Tongue (tissue), 2 donors: ENCODE data around the gene EXD3. TPM values are rescaled to one million over a fixed set of nuclear protein-coding genes. Genes with fewer than 3 reads are reported as not detected.
"Not testable (repeated sequence)": the region's sequence is repeated elsewhere in the genome, so short reads cannot be mapped to it uniquely, and the experiment has no call there.

Experiments
- DNase-seq: peaks from one replicate; pipeline ENCODE4 v3.0.0-alpha.2; 2015
- total RNA-seq: library from RNA; depleted of rRNA; stranded (reverse); fragments of >200 nt; gene quantifications from one replicate; pipeline ENCODE4 v1.2.3, GENCODE V29; 2014

Gene EXD3
- total RNA-seq, 1 donor from 2014 or later, result 19.9 TPM

DNA sequence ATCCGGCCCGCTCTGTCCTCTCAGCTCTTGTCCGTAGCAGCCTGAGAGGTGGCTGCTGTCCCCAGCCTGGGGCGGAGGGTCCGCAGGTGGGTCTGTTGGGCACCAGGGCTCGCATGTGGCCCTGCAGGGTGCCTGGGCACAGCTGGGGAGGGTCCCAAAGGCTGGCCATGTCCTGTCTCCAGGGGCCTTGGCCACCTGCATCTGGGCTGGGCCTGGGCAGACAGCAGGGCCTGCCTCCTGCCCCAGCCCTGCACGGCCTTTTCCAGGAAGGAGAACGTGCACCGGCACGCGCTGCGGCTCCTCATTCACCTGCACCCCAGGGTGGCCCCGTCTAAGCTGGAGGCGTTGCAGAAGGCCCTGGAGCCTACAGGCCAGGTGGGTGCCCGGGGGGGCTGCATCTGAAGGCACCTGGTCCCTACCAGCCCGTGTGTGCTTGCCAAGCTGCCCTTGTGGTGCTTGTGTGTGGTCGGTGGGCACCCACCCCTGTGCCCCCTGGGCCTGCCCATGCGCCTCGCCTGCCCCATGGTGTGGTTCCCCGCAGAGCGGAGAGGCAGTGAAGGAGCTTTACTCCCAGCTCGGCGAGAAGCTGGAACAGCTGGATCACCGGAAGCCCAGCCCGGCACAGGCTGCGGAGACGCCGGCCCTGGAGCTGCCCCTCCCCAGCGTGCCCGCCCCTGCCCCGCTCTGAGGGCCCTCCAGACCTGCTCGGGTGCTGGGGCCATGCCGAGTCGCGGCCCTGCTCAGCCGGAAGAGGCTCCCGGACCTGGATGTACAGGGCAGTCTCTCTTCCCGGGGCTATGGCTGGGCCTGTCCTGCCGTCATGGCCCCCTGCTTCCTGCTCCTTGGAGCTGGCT, 150.5 kb downstream of the EXD3 start:
- DNase-seq, result no peak

- no peak for DNase-seq
Observed at GRCh38 chr9:137271696-137272076, 151.3 kb downstream of the EXD3 start.

- DNase-seq, result no peak
Observed at GRCh38 chr9:137270929-137271695, 151.8 kb downstream of the EXD3 start.

- no peak for DNase-seq
Observed at GRCh38 chr9:137269231-137269772, 153.7 kb downstream of the EXD3 start.

DNA sequence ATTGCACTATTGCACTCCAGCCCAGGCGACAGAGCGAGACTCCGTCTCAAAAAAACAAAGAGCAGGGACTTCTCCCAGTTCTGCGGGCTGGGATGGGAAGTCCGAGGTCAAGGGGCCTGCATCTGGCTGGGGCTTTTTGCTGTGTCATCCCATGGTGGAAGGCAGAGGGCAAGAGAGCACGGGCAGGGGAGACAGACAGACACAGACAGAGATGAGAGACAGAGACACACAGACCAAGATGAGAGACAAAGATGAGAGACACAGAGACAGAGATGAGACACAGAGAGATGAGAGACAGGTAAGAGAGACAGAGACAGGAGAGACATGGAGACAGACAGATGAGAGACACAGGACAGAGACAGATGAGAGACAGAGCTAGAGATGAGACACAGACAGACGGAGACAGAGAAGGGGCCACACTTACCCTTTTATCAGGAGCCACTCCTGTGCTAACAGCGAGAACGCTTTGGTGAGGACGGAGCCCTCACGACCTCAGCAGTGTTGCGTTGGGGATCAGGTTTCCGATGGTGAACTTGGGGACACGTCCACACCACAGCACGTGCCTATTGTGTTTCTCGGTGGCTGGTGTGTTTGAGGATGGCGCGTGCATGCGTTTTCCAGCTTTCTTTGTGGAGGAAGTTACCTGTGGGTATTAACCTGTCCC, 154.3 kb downstream of the EXD3 start:
- no peak for DNase-seq

DNA sequence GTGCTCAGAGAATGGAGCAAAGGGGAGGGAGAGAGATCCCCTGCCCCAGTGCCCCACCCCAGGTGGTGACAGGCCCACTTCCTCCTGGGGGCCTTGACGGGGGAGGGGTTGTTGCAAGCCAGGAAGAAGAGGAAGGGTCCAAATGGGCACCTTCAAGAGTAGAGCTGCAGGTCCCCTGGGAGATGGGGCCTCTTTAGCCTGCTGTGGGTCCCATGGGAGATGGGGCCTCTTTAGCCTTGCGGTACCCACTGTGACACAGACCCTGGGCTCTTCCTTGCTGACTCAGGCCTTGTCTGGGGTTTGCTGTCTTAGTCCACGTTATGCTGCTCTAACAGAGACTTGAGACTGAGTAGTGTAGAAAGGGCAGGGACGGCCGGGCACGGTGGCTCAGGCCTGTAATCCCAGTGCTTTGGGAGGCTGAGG, 155.0 kb downstream of the EXD3 start:
- DNase-seq, result no peak

DNA sequence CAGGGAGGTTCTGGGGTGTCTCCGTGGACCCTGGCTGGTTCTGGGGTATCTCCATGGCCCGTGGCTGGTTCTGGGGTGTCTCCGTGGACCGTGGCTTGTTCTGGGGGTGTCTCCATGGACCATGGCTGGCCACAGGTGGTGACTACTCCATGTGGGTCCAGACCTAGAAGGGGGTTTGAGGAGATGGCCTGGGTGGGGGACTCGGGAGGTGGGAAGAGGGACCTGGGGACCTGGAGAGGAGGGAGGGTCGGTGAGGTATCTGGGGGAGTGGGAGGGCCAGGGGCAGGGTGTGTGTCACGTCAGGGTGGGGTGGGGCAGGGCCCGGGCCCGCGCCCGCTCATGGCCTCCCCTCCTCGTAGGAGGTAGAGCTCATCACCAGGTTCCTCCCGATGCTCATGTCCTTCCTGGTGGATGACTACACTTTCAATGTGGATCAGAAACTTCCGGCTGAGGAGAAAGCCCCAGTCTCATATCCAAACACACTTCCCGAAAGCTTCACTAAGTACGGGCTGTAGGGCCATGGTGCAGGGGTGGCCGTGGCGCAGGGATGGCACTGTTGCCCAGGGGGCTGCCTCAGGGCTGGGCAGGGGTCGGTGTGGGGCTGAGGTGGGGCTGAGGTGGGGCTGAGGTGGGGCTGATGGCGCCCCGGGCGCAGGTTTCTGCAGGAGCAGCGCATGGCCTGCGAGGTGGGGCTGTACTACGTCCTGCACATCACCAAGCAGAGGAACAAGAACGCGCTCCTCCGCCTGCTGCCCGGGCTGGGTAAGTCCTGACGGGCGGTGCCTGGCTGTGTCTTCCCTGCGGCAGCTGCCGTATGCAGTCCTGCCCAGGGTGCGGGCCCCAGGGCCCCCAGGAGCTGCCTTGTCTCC, 156.1 kb downstream of the EXD3 start:
- DNase-seq, result no peak

DNA sequence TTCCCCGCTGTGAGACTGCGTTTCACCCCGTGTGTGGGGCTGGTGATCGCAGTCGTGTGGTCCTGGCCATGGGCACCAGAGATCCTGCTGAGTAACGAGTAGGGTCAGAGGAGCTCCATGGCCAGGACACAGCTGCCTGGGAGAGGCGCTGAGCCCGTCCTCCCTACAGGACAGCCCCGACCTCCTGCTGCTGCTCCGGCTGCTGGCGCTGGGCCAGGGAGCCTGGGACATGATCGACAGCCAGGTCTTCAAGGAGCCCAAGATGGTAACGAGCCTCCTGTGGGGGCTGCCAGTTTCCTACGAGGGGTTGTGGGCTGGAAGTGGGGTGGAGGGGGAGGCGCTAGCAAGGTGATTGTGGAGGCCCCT, 156.8 kb downstream of the EXD3 start:
- DNase-seq, result no peak

GRCh38 chr9:137265496-137266161, 157.3 kb downstream of the EXD3 start:
- no peak for DNase-seq

GRCh38 chr9:137264067-137264466, 158.9 kb downstream of the EXD3 start:
- no peak for DNase-seq

DNA sequence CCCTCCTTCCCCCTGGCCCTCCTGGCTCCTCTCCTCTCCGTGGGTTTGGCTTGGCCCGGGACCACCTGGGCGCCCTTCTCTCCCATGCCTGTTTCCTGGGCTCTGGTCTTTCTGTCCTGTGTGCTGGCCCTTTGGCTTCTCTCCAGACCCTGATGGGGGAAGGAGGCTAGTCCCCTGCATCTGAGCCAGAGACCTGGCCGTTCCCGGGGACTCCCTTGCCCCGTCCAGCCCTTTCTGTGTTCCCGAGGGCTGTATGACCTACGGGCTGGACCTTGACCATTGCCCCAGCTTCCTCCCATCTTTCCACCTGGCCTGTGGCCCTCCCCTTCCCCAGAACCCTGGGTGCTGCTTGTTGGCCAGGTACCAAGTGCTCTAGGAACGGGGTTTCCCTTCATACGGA, 159.5 kb downstream of the EXD3 start:
- no peak for DNase-seq

DNA sequence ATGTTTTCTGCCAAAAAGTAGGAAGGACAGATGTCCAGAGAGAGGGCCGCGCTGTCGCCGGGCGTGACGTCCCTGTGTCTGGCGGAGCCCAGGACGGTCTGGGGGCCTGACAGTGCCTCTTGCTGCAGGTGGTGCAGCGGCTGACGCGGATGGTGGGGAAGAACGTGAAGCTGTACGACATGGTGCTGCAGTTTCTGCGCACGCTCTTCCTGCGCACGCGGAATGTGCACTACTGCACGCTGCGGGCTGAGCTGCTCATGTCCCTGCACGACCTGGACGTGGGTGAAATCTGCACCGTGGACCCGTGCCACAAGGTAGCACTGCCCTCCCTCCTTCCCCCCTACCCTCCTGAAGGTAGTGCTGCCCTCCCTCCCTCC, 160.1 kb downstream of the EXD3 start:
- no peak for DNase-seq

DNA sequence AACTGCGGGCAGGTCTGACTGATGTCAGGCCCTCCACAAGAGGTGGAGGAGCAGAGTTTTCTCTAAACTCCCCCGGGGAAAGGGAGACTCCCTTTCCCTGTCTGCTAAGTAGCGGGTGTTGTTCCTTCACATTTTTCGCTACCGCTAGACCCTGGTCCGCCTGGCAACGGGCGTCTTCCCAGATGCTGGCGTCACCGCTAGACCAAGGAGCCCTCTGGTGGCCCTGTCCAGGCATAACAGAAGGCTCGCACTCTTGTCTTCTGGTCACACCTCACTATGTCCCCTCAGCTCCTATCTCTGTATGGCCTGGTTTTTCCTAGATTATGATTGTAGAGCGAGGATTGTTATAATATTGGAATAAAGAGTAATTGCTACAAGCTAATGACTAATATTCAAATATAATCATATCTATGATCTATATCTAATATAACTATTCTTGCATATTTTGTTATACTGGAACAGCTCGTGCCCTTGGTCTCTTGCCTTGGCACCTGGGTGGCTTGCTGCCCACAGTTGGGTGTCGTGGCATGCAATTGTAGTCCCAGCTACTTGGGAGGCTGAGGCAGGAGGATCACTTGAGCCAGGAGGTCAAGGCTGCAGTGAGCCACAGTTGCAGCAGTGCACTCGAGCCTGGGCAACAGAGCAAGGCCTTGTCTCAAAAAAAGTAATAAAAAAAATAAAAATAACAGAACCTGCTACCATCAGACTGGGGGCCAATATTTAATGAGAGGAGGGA, 160.6 kb downstream of the EXD3 start:
- not testable (repeated sequence) for DNase-seq

Other genes starting within 250 kb of the EXD3 start
- gene ANAPC2, start 234.6 kb downstream of the EXD3 start, total RNA-seq, result 29.8 TPM
- gene SSNA1, start 234.5 kb downstream of the EXD3 start, total RNA-seq, result 57.3 TPM
- gene TPRN, start 222.4 kb downstream of the EXD3 start, total RNA-seq, result 5.7 TPM
- gene TMEM203, start 217.5 kb downstream of the EXD3 start, total RNA-seq, result 38.3 TPM
- 3.0 TPM for gene NDOR1, start 217.5 kb downstream of the EXD3 start, total RNA-seq
- not detected for gene RNF208, start 200.9 kb downstream of the EXD3 start, total RNA-seq
- gene CYSRT1, start 198.0 kb downstream of the EXD3 start, total RNA-seq, result 3.3 TPM
- gene RNF224, start 195.7 kb downstream of the EXD3 start, total RNA-seq, result not detected
- not detected for gene SLC34A3, start 192.3 kb downstream of the EXD3 start, total RNA-seq
- 172 TPM for gene TUBB4B, start 181.9 kb downstream of the EXD3 start, total RNA-seq
- gene STPG3, start 171.9 kb downstream of the EXD3 start, total RNA-seq, result not detected
- gene NELFB, start 167.8 kb downstream of the EXD3 start, total RNA-seq, result 50.9 TPM
- gene TOR4A, start 145.4 kb downstream of the EXD3 start, total RNA-seq, result 5.4 TPM
- 18.8 TPM for gene NRARP, start 120.9 kb downstream of the EXD3 start, total RNA-seq
- 1.2 TPM for gene NOXA1, start 231 bp upstream of the EXD3 start, total RNA-seq
- gene ENTPD8, start 18.2 kb upstream of the EXD3 start, total RNA-seq, result 0.31 TPM
- gene NSMF, start 36.2 kb upstream of the EXD3 start, total RNA-seq, result 10.7 TPM
- 1.5 TPM for gene PNPLA7, start 127.2 kb upstream of the EXD3 start, total RNA-seq
- gene MRPL41, start 128.7 kb upstream of the EXD3 start, total RNA-seq, result 29.1 TPM
- gene DPH7, start 155.8 kb upstream of the EXD3 start, total RNA-seq, result 26.0 TPM
- gene ZMYND19, start 167.3 kb upstream of the EXD3 start, total RNA-seq, result 10.1 TPM
- 20.0 TPM for gene ARRDC1, start 182.5 kb upstream of the EXD3 start, total RNA-seq
- gene EHMT1, start 195.8 kb upstream of the EXD3 start, total RNA-seq, result 70.3 TPM